ENCODE measurements around the gene CATSPERE. TPM values are rescaled to one million over a fixed set of nuclear protein-coding genes. Genes with fewer than 3 reads are reported as not detected.
"Not testable (repeated sequence)": the region's sequence is repeated elsewhere in the genome, so short reads cannot be mapped to it uniquely, and the experiment has no call there.

Gene CATSPERE
- total RNA-seq, 1 experiment from 2014 or later: 1.2 TPM

GRCh38 chr1:244497805-244498204, 36.7 kb downstream of the CATSPERE start:
- no TSS peak for BruUV-seq (replicated peaks)
- DNase-seq: no peak
- intact Hi-C loops (cut with micrococcal nuclease; ENCODE audit: unreplicated experiment): no loop called here
- ChIA-PET CTCF (no interaction called here), POLR2A (ENCODE audit: unreplicated experiment) (no interaction called here)
- H3K27ac ChIP-seq: no peak overlapping the region
- no peaks in the 10 kb centered on the region for H3K27me3 ChIP-seq (ENCODE audit: insufficient read depth, low read depth)
- H4K20me1 ChIP-seq (ENCODE audit: insufficient read depth): no peaks in the 10 kb centered on the region
- H3K4me2 ChIP-seq: no peak overlapping the region
- H3F3A ChIP-seq (ENCODE audit: insufficient read depth, low read depth): no peaks in the 10 kb centered on the region
- 0 out of 2 replicates have a peak, but pooled peaks cover 2% of the 10 kb centered on the region for H3K9me3 ChIP-seq (ENCODE audit: insufficient read depth, low read depth)
- no peak overlapping the region for H3K4me3 ChIP-seq
- no peaks in the 10 kb centered on the region for H3K9me2 ChIP-seq (ENCODE audit: insufficient read depth)
- TF ChIP-seq, protein P1, sequence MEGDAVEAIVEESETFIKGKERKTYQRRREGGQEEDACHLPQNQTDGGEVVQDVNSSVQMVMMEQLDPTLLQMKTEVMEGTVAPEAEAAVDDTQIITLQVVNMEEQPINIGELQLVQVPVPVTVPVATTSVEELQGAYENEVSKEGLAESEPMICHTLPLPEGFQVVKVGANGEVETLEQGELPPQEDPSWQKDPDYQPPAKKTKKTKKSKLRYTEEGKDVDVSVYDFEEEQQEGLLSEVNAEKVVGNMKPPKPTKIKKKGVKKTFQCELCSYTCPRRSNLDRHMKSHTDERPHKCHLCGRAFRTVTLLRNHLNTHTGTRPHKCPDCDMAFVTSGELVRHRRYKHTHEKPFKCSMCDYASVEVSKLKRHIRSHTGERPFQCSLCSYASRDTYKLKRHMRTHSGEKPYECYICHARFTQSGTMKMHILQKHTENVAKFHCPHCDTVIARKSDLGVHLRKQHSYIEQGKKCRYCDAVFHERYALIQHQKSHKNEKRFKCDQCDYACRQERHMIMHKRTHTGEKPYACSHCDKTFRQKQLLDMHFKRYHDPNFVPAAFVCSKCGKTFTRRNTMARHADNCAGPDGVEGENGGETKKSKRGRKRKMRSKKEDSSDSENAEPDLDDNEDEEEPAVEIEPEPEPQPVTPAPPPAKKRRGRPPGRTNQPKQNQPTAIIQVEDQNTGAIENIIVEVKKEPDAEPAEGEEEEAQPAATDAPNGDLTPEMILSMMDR (conservative IDR thresholded peaks at IDR 0.05): no peak
- no peak for TF ChIP-seq EZH2 (IDR thresholded peaks at IDR 0.05; ENCODE audit: low read depth)
- no peak overlapping the region for H2AFZ ChIP-seq
- peaks cover 9% of the 10 kb centered on the region; the same call in 1 of the 2 replicates for H3K4me1 ChIP-seq (replicated peaks; ENCODE audit: insufficient read depth)
- no peaks in the 10 kb centered on the region for H3K36me3 ChIP-seq (ENCODE audit: low read depth)
- H3K79me2 ChIP-seq (ENCODE audit: low read depth): no peaks in the 10 kb centered on the region

- H3K36me3 ChIP-seq (ENCODE audit: low read depth); H3K4me2 ChIP-seq; POLR2A ChIA-PET (ENCODE audit: unreplicated experiment); H3K27ac ChIP-seq; H3K27me3 ChIP-seq (ENCODE audit: insufficient read depth, low read depth); H3K4me1 ChIP-seq (replicated peaks; ENCODE audit: insufficient read depth); H4K20me1 ChIP-seq (ENCODE audit: insufficient read depth); H3F3A ChIP-seq (ENCODE audit: insufficient read depth, low read depth); H3K79me2 ChIP-seq (ENCODE audit: low read depth); H2AFZ ChIP-seq; intact Hi-C loops (cut with micrococcal nuclease; ENCODE audit: unreplicated experiment); DNase-seq; H3K4me3 ChIP-seq; H3K9me2 ChIP-seq (ENCODE audit: insufficient read depth); CTCF ChIA-PET; H3K9me3 ChIP-seq (ENCODE audit: insufficient read depth, low read depth); BruUV-seq (replicated peaks): not testable (repeated sequence)
Observed at GRCh38 chr1:244499484-244499883, 38.4 kb downstream of the CATSPERE start.

GRCh38 chr1:244500515-244500914, 39.4 kb downstream of the CATSPERE start:
- intact Hi-C loops (cut with micrococcal nuclease; ENCODE audit: unreplicated experiment); POLR2A ChIA-PET (ENCODE audit: unreplicated experiment); H2AFZ ChIP-seq; H4K20me1 ChIP-seq (ENCODE audit: insufficient read depth); H3K4me1 ChIP-seq (replicated peaks; ENCODE audit: insufficient read depth); H3K9me3 ChIP-seq (ENCODE audit: insufficient read depth, low read depth); H3K27me3 ChIP-seq (ENCODE audit: insufficient read depth, low read depth); H3K9me2 ChIP-seq (ENCODE audit: insufficient read depth); H3K36me3 ChIP-seq (ENCODE audit: low read depth); H3K4me3 ChIP-seq; H3K4me2 ChIP-seq; H3K27ac ChIP-seq; H3F3A ChIP-seq (ENCODE audit: insufficient read depth, low read depth); CTCF ChIA-PET; DNase-seq; H3K79me2 ChIP-seq (ENCODE audit: low read depth); BruUV-seq (replicated peaks): not testable (repeated sequence)

DNA sequence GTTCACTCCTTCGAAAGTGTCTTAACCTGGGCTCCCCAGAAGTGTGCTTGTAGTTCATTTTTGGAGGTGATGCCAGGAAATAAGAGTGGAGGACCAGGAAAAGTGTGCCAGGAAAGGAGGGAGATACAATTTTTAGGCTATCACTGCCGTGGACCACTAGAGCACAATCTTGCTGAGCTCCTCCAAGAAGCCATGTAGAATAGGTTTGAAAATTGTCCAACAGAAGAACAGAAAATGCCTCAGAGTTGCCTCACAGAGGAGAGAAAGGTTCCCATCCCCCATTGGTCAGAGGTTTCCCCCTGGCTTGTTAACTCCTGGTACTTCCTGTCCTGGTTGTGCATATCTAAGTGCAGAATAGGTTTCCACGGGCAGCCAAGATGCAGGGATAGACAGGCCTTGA, 41.6 kb downstream of the CATSPERE start:
- no peak for DNase-seq
- Histone ChIP-seq H3K27me3 (ENCODE audit: insufficient read depth, low read depth) (no peaks in the 10 kb centered on the region), H3F3A (ENCODE audit: insufficient read depth, low read depth) (no peaks in the 10 kb centered on the region), H2AFZ (no peak overlapping the region), H3K4me1 (replicated peaks; ENCODE audit: insufficient read depth) (no peaks in the 10 kb centered on the region), H3K4me3 (no peak overlapping the region), H3K4me2 (no peak overlapping the region), H4K20me1 (ENCODE audit: insufficient read depth) (no peaks in the 10 kb centered on the region), H3K79me2 (ENCODE audit: low read depth) (no peaks in the 10 kb centered on the region), H3K9me2 (ENCODE audit: insufficient read depth) (no peaks in the 10 kb centered on the region), H3K36me3 (ENCODE audit: low read depth) (no peaks in the 10 kb centered on the region), H3K9me3 (ENCODE audit: insufficient read depth, low read depth) (0 out of 2 replicates have a peak, but pooled peaks cover 2% of the 10 kb centered on the region), H3K27ac (no peak overlapping the region)
- no TSS peak for BruUV-seq (replicated peaks)
- TF ChIP-seq EZH2 (IDR thresholded peaks at IDR 0.05; ENCODE audit: low read depth): no peak
- TF ChIP-seq, protein P1 (conservative IDR thresholded peaks at IDR 0.05): no peak
- POLR2A ChIA-PET (ENCODE audit: unreplicated experiment): no interaction called here
- intact Hi-C loops (cut with micrococcal nuclease; ENCODE audit: unreplicated experiment): no loop called here
- CTCF ChIA-PET: no interaction called here
